Head of caudate nucleus (tissue), 42 donors: Measurements from ENCODE around the gene ADIPOR2.

Experiments
- DNase-seq, 42 donors: peaks; one replicate each; pipeline versions ENCODE4 v3.0.0 to v3.0.0-alpha.2; 2020 to 2021; ENCODE audit warnings: mixed read lengths in 7 of 42
- intact Hi-C: fragments of 100-400 bp; cut with DNase I; formaldehyde crosslinking; loops from one replicate; pipeline ENCODE4 v1.15.0; 2022

ADIPOR2 gene

DNA sequence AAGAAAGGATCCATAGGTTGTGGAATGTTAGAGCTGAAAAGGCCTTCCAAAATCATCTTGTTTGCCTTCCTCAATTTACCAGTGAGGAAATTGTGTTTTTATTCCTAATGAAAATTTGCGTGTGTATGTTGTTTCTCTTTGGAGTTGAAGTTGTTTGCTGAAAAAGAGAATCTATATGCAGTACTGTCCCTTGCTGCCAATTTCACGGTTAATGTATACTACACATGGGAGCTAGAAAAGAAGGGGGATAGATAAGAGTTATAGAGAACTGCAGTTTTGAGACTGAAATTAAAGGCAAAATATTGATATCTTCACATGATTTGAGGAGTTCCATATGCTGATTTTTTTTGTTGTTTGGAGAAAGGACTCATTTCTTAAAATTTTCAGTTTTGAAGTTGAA is 67.5 kb downstream of the ADIPOR2 start:
- DNase-seq, result no peak
- intact Hi-C loops, result no loop called here

- peak in 7 of 42 donors; percentile 16 to 63 (median 43) for DNase-seq
These were observed 68.0 kb downstream of the ADIPOR2 start for GRCh38 chr12:1758887-1759286.

DNA sequence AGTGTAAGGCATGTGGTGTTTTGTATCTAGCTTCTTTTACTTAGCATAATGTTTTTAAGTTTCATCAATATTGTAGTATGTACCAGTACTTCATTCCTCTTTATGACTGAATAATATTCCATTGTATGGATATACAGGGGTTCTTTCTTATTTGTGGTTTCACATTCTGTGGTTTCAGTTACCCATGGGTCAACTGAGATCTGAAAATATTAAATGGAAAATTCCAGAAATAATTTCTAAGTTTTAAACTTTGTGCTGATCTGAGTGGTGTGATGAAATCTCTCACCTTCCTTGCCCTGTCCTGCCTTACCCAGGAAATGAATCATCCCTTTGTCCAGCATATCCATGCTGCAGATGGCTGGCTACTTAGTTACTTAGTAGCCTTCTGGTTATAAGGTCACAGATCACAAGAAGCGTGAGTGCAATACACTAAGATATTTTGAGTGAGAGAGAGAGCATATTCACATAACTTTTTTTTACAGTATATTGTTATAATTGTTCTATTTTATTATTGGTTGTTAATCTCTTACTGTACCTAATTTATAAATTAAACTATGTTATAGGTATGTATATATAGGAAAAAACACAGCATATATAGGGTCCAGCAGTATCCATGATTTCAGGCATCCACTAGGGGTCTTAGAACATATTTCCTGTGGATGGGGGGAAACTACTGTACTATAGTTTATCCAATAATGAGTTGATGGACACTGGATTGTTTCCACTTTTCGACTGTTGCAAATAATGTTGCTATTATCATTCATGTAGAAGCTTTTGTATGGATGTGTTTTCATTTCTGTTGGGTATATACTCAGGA is 69.9 kb downstream of the ADIPOR2 start:
- intact Hi-C loops, result no loop called here
- no peak for DNase-seq

More at GRCh38 chr12:1758887-1759286, 68.0 kb downstream of the ADIPOR2 start:
- intact Hi-C loops, result no loop called here

GRCh38 chr12:1761857-1762256 is 71.0 kb downstream of the ADIPOR2 start:
- intact Hi-C loops, result no loop called here

DNA sequence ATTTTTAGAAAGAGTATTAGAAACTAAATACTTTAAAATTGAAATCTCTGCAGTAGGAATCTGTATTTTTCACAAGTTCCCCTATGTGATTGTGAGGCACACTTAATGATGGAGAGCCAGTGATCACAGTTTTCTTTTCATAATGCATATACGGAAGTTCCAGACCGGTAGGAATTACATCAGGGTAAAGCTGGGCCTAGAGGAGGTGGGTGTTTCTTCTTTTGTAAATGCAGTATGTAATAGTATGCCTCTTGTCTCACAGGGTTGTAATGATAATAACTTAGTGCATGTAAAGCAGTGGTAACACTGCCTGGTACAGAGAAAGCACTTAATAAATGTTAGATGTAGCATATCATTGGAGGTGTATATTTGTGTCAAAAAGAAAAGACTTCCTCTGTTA is 72.3 kb downstream of the ADIPOR2 start:
- intact Hi-C loops, result no loop called here
- no peak for DNase-seq

More at GRCh38 chr12:1761857-1762256, 71.0 kb downstream of the ADIPOR2 start:
- DNase-seq, result peak in 1 of 42 donors; percentile 6

GRCh38 chr12:1766110-1766509 is 75.2 kb downstream of the ADIPOR2 start:
- DNase-seq, result no peak
- intact Hi-C loops, result no loop called here

DNA sequence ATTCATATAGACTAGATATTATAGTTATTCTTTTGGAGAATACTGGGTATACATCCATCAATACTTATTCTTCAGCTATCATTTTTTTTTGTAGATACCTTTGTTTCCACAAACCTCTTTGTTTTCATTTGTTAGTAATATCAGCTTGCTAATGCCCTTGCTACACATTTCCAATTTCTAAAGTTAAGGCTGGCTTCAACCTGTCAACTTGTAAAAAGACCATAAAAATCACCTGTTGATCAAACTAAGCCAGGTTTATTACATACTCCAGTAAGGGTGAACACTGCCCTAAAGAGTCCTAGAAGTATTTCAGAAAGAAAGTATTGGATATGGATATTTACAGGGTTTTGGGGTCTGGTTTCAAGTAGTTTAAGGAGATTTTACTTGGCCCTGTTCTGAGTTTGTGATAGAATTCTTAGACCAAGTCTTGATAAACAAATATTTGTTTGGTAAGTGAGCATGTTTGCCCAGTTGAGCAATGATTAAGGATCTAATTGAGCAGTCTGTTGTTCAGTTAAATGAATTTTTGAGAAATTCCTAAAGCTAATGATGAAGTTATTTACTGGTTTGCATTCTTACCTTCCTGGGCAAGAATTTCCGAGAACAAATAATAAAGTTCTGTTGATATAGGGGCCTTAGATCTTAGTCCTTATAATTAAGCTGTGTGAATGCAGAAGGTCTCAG is 76.7 kb downstream of the ADIPOR2 start:
- DNase-seq, result no peak
- intact Hi-C loops, result no loop called here

DNA sequence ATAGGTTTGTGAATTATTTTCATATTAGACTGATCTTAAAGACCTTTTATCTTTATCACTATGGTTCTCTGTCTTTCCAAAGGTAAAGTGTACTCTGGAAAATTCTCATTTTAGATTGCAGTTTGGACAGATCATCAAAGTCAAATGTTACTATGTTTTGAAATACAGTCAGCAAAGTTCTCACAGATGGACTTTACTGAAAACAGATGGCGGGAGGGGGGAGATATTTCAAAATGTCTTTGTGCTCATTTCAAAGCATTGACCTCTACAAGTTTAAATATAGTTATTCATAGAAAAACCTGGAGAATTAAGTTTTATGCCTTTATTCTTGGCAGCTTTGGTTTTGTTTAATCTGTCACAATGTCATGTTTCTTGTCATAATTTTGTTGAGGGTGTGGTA is 77.7 kb downstream of the ADIPOR2 start:
- DNase-seq, result no peak
- intact Hi-C loops, result no loop called here

DNA sequence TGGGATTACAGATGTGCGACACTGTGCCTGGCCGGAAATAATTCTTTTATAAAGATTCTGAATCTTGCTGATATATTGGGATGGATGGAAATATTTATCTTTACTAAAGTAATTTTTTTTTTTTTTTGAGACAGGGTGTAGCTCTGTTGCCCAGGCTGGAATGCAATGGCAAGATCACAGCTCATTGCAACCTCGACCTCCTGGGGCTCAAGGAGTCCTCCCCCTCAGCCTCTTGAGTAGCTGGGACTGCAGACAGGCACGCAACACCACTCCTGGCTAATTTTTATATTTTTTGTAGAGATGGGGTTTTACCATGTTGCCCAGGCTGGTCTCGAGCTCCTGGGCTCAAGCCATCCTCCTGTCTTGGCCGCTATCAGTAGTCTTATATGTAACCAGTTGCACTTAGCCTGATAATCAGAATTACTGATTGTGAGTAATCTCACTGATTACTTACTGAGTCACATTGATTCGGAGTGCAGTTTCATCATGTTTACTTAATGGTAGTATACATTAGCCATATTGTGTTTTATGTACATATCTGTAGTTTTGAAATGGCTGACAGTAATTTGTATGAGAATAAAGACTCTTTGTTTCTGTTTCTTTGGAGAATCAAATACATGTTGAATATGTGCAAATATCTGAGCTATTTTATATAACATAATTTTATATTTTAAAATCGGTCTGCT is 79.1 kb downstream of the ADIPOR2 start:
- intact Hi-C loops, result no loop called here
- DNase-seq, result no peak

DNA sequence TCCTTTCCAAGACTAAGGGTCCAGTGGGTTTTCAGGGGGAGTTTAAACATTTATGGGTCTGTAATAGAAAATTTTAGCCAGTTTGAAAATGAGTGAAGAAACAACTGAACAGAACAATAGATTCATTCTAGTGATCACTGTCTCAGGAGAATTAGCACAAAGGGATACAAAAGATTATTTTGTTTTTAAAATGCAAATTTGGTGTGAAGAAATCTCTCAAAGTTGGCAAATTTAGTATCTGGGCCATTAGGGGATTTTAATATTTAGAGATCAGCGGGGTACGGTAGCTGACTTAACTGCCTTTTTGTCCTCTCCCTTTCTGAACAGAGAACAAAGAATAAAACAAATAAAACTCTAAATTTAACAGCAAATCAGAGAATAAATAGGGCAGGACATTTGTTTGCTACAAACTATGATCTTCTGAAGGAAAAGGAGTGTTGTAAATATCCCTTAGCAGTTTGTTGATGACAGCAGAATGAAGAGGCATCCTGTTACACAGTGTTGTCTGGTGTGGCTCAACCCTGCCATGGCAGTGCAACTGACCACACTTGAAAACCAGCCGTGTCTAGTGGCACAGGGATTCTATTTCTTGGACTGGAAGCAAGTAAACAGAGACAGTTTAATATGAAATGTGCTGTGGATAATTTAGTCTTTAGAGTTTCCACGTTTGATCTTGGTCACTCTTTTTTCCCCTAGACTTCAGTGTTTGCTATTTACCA is 83.2 kb downstream of the ADIPOR2 start:
- peak in 9 of 42 donors; percentile 37 to 72 (median 58) for DNase-seq
- intact Hi-C loops, result no loop called here

DNA sequence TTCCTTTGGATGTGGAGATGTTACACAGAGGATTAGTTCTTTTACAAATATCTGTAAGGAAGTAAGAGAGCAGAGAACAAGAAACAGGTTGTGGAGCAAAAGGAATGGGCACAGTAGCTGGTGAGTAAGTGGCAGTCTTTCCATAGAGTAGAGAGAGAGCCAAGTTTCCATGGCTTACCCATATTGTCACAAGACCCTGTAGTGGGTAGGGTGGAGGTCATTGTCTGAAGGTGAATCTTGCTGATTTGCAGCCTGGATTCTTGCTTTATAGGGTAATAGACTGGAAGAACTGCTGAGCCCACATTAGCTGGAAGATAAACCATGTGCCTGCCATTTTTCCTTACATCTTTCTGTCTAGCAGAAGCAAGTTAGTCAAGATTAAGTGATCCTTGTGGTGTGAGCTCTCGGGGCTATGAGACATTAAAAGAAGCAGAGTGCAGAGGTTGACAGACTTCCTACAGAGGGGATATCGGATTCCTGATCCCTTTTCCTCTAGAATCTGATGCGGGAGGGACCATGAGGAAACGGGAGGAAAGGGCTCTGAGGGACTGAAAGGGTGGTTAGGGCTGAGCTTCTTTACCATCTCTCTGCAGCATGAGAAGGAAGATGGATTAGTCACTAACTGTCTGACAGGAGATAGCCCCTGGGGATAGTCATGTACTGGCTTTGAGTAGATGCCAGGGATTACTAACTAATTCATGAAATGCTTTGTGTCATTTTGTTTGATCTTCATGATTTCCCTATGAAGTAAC is 85.5 kb downstream of the ADIPOR2 start:
- intact Hi-C loops, result no loop called here
- DNase-seq, result no peak

DNA sequence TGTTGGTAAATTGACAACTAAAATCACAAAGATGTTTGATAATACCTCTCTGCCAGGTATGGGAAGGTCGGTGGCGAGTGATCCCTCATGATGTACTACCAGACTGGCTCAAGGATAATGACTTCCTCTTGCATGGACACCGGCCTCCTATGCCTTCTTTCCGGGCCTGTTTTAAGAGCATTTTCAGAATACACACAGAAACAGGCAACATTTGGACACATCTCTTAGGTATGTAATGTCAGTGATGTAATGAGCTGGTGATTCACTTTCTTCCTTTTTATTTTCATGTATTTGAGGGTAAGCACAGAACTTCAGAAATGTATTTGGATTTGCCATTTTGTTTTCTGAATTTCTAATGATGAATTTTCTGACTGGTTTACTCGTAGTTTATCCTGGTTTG is 86.9 kb downstream of the ADIPOR2 start:
- DNase-seq, result no peak
- intact Hi-C loops, result no loop called here

- intact Hi-C loops, result no loop called here
- DNase-seq, result no peak
These were observed 88.0 kb downstream of the ADIPOR2 start for GRCh38 chr12:1778911-1779310.

DNA sequence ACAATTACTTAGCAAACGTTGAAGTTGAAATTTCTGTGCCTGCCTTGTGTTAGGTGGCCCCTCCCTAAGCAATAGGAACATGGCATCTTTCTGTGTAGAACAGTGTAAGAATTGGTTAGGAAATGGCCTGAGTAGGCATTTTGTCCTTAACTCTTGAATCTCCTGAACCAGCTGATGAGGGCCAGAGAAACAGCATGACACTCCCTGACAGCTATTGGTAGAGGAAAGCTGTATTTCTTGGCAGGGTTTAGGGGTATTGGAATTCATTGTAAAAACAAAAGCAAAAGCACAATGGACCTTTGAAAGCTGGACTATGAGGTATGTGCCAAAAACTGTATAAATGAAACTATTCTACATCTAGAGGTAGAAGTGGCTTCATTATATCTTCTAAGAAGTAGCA is 88.9 kb downstream of the ADIPOR2 start:
- peak in 8 of 42 donors; percentile 38 to 74 (median 54) for DNase-seq

GRCh38 chr12:1781772-1782171 is 90.9 kb downstream of the ADIPOR2 start:
- intact Hi-C loops, result no loop called here
- DNase-seq, result no peak

More for the DNA sequence above, 88.9 kb downstream of the ADIPOR2 start:
- intact Hi-C loops, result no loop called here

DNA sequence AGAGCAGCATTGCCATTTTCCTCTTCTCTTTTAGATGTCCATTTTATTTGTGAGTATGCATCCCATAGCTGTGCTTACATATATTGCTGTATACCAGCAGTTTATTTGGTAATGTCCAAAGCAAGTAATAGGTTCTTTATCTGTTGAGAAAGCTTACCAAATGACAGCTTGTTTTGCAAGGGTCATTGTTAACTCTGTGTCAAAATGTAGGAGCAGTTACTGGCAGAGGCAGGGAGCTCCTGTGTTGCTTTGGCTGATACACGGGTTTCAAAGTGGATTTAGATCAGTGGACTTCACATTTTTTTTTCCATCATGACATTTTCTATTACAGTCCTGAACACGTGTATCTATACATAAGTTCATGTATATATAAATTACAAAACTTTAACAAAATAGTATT is 91.3 kb downstream of the ADIPOR2 start:
- intact Hi-C loops, result no loop called here
- DNase-seq, result peak in 1 of 42 donors; percentile 41

GRCh38 chr12:1787714-1788113 is 96.8 kb downstream of the ADIPOR2 start:
- DNase-seq, result peak in 3 of 42 donors; percentile 4 to 51 (median 17)
- intact Hi-C loops, result no loop called here

DNA sequence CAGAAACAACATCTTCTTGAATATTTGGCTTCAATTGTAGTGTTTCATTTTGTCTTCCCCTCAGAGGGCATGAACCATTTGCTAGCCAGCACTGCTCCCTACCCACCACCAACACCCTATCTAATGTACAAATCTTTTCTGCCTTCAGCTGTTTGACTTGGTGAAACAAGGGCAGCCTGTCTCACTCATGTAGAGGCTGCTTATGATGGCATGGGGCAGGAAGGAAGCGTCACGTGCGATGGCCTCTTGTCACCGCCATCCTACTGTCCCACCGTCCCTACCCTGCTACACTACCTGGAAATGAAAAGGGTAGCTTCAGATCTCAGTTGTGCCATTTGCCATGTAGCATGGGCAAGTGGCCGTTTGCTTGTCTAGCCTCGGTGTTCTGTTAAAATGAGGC is 99.6 kb downstream of the ADIPOR2 start:
- intact Hi-C loops, result loop anchor here (2.0 to 10.0 kb wide), 3 partner anchors 98 to 244 kb away; partner anchors contain the start of gene ADIPOR2
- peak in 4 of 42 donors; percentile 18 to 44 (median 33) for DNase-seq
